ENCODE data around the gene ENPP6.
"Not testable (repeated sequence)": the region's sequence is repeated elsewhere in the genome, so short reads cannot be mapped to it uniquely, and the experiment has no call there.

The ENPP6 gene

DNA sequence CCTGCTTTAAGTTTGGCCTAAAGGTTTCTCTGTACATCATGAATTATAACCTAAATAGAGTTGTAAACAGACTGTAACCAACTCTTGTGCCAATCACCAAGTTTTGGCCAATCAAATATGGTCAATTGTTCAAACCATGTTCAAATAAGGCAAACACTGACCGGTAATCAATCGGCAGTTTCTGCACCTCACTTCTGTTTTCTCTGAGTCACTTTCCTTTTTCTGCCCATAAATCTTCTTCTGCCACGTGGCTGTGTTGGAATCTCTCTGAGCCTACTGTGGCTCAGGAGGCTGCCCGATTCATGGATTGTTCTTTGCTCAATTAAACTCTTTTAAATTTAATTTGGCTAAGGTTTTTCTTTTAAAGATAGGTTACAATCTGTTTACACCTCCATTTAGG, 16.5 kb upstream of the ENPP6 start:
- no peak for DNase-seq

DNA sequence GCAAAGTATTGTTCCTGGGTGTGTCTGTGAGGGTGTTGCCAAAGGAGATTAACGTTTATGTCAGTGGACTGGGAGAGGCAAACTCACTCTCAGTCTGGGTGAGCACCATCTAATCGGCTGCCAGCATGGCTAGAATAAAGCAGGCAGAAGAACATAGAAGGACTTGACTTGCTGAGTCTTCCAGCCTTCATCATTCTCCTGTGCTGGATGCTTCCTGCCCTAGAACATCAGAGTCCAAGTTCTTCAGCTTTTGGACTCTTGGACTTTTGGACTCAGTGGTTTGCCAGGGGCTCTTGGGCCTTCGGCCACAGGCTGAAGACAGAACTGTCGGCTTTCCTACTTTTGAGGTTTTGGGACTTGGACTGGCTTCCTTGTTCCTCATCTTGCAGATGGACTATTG, 15.3 kb upstream of the ENPP6 start:
- no peak for DNase-seq

DNA sequence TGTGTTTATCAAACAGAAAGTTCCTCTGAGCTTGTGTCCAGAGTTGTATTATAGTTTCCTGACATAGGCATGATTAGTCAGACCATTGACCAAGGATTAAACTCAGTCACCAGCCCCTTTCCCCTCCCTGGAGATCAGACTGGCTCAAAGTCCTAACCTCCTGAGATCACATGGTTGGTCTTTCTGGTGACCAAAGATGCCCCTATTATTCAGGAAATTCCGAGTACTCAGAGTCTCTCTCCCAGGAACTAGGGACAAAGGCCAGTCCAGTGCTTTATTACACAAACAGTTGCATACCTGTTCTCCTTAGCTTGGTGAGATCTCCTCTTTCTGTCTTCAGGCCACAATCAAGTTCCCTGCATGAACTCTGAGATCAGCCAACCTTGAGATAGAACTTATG, 14.5 kb upstream of the ENPP6 start:
- DNase-seq: no peak

DNA sequence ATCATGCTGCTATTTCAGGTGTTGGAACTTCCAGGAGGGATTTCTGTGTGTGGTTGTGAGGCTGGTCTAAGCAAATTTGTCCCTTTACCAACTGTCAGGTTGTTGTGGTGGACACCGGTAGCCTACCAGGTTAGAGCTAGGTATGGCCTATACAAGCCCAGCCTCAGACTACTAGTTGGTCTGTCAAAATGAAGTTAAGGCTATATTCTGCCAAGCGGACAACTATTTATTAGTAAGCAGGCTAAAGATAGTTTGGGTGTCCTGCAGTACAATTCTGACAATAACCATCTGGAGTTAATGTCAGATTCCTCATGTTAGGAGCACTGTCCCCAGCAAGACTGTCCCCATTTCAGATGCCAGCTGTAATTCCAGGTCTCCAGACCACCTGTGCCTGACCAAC, 13.9 kb upstream of the ENPP6 start:
- DNase-seq: no peak

DNA sequence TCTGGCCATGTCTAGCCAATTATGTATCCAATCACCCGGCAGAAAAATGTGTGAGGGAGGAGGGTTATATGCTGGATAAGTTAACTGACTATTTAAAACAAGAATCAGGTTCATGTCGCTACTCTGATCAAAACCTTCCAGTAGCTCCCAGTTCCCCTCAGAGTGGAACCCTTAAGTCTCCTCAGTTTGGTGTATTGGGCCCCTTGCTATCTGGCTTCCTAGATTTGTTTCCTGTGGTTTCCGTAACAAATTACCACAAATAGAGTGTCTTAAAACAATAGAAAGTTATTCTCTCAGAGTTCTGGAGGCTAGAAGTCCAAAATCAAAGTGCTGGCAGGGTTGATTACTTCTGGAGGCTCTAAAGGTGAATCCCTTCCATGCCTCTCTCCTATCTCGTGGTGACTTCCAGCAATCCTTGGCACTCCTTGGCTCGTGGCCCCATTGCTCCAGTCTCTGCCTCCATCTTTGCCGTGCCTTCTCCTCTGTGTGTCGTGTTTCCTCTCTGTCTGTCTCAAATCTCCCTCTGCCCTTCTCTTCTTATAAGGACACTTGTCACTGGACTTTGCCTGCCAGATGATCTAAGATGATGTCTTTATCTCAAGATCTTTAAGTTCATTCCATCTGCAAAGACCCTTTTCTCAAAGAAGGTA, 10.5 kb upstream of the ENPP6 start:
- DNase-seq: no peak

DNA sequence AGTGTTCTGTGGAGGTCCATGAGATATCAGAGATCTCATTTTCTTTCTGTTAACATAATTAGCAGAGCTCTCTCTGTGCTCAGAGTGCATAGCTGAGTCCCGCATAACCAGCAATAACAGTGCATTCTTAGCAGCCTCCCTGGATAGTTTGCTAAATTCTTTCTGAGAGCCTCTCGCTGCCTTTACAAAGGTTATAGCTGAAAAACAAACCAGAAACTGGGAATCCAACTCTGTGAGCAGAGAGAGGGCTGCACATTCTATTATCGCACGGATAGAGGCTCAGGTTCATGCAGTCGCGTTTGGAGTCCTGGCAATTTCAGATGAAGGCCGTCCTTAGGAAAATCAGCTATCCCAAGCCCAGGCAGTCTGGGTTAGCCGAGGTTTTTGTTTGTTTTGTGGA, 1.2 kb downstream of the ENPP6 start:
- no peak for DNase-seq

DNA sequence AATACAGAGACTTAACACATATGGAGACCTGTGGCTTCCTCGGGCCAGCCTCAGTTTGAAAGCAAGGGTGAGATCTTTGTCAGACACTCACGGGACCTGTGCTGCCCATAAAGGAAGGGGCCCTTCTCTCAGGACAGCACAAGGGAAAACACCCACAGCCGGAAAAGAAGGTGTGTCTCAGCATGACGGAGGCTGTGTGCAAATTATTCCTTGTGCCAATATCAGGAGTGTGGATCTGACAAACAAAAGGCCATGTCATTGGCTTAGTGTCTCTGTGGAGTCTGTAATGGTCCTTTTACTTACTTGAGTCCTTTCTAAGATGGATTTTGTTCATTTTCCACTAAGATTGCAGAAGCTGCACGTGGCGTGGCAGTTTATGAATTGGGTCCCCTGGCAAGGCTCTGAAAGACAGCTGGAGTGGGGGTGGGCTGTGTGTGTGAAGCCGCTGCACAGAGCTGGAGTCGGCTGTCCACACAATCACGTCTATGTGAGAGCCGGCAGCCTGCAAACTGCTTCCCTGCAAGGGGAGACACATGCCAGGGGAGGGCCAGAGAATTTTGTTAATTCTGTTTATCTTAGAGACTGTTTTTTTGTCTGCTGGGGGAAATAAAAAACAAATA, 1.9 kb downstream of the ENPP6 start:
- DNase-seq: no peak

DNA sequence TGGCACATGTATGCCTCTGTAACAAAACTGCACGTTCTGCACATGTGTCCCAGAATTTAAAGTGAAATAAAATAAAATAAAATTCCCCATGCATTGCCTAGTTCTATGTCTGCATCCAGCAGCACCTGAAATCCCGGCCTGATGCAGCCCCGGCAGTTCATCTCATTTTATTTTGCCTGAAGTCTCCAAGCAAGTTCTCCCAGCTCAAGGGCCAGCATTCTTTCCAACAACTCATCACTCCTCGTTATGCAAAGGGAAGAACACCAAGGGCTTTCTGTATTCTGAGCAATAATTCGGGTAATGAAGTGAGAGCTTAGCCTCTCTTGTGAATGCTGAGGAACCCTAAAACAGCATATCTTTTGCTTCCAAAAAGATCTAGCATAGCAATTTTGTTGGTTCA, 2.7 kb downstream of the ENPP6 start:
- no peak for DNase-seq

DNA sequence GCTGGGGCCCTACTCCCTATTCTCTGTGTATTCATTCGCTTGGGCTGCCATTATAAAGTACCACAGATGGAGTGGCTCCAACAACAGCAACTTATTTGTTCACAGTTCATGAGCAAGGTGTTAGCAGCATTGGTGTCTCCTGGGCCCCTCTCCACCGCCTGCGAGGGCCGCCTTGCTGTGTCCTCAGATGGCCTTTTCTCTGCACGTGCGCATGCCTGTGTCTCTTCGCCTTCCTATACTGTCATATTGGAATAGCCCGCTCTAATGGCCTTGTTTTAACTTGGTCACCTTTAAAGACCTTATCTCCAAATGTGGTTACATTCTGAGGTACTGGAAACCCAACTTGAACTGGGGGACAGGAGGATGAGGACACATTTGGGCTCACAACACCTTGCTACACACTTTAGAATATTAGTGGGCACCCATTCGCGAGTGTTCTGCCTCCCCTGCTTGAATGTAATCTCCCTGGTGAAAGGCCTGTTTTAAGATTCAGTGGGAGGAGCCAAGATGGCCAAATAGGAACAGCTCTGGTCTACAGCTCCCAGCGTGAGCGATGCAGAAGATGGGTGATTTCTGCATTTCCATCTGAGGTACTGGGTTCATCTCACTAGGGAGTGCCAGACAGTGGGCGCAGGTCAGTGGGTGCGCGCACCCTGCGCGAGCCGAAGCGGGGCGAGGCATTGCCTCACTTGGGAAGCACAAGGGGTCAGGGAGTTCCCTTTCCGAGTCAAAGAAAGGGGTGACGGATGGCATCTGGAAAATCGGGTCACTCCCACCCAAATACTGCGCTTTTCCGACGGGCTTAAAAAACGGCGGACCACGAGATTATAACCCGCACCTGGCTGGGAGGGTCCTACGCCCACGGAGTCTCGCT, 9.7 kb downstream of the ENPP6 start:
- not testable (repeated sequence) for DNase-seq

DNA sequence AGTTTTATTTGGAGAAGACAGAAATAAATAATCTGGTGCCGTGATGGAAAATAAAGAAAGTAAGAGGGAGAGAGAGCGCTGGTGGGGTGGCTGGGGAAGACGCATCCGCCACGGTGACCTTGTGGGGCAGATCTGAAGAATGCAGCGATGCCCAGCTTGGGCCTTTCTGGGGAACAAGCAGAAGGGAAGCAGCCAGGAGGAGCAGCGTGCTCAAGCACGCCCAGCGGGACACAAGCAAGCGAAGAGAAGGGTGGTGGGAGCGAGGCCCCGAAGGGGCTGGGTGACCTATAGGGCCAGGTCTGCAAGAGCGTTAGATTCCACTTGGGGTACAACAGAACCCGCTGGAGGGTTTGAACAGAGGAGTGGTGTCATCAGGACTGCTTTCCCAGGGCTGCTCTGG, 12.4 kb downstream of the ENPP6 start:
- DNase-seq: no peak

DNA sequence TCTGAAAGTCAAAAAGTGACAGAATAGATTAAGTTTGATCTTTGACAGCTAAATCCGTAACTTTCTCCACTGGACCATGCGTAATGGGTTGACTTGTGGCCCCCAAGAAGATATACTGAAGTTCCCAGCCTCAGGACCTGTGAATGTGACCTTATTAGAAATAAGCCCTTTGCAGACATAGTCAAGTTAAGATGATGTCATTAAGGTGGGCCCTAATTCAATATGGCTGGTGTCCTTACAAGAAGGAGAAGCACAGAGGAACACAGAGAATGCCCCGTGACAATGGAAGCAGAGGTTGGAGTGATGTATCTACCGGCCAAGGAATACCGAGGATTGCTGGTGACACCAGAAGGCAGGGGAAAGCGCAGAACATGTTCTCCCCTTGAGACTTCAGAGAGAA, 14.4 kb downstream of the ENPP6 start:
- DNase-seq: no peak

DNA sequence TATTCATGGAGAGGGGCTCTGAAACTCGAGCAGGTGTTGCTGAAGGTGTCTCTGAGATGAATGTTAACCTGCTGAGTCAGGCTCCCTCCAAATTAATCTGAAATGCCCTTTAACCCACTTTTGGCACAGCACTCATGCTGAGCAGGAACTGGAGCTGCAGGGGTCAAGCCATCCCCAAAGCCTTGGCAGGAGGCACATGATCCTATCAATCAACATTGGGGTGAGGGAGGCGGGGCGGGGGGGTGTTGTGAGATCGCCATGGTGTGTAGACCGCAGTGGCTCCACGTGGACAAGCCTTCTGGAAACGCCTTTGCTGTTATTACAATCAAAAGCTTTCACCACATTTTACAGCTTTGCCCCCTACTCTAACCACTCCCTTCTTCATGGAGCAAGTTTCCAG, 16.5 kb downstream of the ENPP6 start:
- DNase-seq: no peak

DNA sequence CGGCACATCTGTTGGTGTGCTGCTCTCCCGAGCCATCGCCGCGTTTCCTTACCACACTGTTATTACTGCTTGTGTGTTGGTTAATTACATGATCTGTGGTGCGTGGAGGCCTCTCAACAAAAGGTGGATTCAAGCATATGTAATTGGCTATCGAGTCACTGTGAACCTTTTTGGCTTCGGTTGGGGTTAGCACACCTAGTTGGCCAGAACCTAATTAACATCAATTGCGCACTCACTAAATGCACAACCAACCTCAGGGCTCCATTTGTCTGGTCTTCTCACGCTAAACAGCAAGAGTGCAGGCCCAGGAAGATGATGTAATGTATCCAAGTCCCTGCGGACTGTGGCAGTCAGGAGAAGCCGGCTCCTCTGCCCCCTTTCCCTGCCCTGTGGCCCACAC, 17.4 kb downstream of the ENPP6 start:
- no peak for DNase-seq

DNA sequence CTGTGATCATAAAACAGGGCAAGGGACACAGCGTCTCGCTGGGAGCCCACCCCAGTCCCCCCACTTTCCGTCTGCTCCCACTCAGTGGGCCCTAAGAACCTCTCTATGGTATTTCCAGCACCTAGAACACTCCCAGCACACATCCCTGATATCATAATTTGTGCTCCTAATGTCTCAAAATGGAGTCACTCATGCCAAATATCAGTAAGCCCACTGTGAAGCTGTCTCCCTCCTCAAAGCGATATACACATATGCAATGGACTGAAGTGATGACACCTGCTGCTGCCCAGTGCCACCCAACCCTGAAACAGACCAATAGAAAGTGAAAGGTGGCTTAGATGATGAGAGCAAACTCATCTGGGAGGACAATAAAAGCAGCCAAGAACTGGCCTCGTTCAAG, 17.9 kb downstream of the ENPP6 start:
- no peak for DNase-seq

DNA sequence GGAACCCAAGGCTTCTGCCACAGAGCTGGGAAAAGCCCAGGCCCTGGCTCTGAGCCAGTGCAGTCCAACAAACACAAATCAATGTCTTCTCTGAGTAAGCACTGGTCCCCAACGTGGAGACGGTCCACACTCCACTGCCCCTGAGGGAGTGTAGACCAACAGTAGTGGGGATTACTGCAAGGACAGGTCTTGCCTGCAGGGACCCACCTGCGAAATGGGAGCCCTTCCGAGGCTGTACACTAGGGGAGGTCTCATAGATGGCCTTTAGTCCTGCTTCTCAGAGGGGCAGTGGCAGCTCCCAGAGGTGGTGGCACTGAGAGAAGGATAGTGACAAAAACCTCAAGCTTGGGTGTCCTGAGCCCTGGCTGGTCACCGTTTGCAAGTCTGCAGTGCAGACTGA, 19.5 kb downstream of the ENPP6 start:
- DNase-seq: no peak

DNA sequence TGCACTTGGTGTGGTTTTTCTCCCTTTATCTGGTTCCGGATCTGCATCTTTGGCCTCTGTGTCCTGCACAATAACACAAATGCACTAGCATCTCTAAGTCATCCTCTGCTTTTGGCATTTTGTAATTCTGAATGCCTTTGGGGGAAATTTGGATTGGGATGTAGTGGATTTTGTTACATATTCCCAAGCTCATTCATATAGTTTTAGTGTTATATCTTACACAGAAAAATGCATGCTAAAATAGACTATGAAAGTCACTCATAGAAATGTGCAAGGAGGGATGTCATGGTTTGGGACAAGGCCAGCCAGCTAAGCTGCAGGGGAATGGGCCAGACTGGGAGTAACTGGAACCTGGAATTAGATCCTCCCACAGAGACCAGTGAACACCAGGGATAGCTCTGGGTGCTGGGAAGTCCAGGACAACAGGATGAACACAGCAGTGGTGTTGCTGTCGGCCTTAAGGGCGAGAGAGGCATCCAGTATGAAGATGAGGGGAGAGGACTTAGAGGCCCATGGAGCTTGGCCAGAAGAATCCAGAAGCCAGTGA, 20.1 kb downstream of the ENPP6 start:
- no peak for DNase-seq

DNA sequence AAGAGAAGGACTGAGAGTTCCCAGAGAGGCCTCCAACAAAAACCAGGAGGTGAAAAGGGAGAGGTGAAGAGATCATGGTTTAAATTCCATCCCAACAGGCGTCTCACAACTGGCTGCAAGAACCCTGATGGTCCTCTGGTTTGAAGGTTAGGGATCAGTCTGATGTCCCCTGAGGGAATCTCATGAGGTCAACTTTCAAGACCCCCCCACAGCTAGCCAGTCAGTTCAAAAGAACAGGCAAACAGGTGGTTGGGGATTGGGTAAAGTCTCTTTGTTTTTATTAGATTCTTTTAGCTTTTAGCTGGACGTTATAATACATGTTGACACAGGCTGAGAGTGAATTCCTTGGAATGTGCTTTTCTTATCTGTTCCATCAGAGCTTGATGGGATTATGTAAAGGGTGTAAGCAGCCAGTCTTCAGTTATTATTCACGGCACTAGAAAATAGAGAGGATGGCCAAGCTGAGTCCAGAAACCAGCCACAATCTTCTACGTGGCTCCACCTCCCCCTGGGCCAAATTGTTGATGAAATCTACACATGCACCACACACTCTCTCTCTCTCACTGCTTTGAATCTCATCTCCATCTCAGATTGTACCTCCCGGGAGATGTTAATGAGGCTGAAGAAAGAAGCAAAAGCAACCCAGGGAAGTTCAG, 20.8 kb downstream of the ENPP6 start:
- no peak for DNase-seq

DNA sequence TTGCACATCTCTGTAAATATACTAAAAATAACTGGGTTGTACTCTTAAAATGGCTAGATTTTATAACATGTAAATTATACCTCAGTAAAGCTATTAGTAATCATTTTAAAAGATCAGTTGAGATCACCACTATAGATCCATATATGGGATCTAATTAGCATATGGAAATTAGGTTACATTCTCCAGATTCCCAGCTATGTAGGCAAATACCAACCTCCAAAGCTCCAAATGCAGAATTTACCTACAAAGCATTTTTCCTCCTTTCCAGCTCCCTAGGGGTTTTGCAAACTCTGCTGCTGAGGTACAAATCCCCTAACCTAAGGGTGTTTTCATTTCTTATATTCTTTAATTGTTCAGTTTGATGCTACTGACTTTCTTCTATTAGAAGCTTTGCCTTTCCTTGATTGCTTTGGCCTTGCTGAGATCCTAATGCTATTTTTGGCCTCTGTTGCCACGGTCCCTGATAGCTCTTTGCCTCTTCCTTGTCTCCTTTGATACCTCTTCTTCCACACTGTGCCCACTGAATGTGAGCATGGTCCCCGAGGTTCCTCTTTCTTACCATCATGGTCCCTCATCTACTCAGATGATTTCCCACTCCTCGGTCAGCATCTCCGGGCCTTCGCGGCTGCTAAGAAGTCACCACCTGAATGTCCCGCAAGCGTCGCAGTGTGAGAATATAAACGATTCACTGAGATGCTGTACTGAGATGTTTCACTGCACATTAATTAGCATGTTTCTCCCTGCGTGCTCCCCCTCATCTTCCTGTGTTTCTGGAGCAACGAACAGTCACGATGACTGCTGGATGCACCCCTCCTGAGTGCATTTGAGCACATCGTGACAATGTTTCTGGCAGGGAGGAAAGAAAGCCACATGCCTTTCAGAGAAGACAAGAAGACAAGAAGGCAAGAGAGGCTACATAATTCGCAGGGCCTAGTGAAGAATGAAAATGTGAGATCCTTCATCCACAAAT, 23.8 kb downstream of the ENPP6 start:
- no peak for DNase-seq

DNA sequence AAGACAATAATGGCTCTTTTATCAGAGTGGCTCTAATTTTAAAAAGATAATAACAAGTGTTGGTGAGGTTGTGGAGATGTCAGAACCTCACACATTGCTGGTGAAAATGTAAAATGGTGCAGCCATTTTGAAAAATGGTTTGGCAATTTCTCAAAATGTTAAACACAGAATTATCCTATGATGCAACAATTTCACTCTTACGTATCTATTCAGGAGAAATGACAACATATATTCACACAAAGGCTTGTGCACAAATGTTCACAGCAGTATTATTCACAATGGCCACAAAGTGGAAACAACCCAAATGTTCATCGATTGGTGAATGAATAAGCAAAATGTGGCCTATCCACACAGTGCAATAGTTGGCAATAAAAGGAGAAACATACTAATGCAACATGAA, 24.7 kb downstream of the ENPP6 start:
- DNase-seq: no peak

DNA sequence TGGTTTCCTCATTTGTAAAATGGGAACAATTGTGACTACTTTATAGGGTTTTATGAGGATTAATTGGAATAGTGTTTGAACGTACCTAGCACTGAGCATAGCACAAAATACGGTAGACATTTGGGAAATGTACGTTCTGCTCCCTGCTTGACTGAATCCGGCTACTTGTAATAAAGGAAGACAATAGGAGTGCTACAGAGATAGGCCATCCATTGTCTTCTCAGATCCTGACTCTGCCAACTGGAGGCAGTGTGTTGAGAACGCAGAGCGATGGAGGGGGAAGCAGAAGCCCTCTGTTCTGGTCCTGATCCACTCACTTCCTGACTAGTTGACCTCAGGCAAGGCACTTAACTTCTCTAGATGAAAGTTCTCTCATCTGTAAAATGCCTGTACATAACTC, 26.4 kb downstream of the ENPP6 start:
- no peak for DNase-seq

DNA sequence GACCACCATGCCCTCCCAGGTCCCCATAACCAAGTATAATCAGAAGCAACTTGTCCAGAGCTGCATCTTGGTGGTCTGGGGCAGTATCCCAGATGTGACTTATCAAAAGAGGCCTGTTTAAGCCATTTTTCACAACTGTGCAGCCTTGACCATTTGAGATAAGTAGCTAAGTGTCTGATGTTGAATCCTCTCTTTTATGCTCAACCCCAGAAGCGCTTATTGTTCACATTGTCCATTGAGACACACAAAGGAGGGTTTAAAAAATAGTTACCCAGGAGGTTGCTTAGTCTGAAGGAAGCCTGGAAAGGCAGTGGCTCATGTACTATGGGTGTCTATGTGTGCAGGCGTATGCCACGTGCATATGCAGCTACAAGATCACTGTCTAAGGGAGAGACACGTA, 27.0 kb downstream of the ENPP6 start:
- no peak for DNase-seq

DNA sequence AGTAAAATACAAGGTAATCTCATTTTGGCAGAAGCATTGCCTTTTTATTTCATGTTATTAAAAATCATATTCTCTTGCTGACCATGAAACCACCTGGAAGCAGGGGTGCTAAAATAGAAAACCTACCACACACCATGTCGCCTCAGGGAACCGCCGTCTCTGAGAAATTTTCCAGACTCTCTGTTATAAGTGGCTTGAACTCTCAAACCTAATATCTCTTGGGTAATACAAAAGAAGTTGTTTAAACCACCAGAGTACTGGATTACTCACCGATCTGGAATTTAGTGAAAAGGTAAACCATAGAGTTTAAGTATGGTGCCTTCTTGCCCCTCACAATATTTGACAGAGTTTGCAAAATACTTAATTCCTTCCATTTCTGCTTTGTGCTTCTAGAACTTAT, 27.7 kb downstream of the ENPP6 start:
- DNase-seq: no peak

All from stimulated activated CD4-positive, alpha-beta T cell treated with anti-CD3 and anti-CD28 coated beads, Interleukin-4, amount 100 ng/mL, for 4 hours (primary cell).